Putamen (tissue), 1 donor: Measurements from ENCODE around the gene TCP11X1.
"Not testable (repeated sequence)": the region's sequence is repeated elsewhere in the genome, so short reads cannot be mapped to it uniquely, and the experiment has no call there.

Experiments
- DNase-seq: peaks from one replicate; pipeline ENCODE4 v3.0.0-alpha.2; 2016; ENCODE audit warnings: low spot score

TCP11X1 gene

GRCh38 chrX:102214986-102215385 lies at the start of gene TCP11X1:
Gene TCP11X1, plus strand, starts transcription at chrX:102215301.
- not testable (repeated sequence) for DNase-seq

- DNase-seq, result no peak
These were observed 29.0 kb upstream of the TCP11X1 start for GRCh38 chrX:102185967-102186720.

GRCh38 chrX:102207940-102208339 lies 7.2 kb upstream of the TCP11X1 start:
- not testable (repeated sequence) for DNase-seq

GRCh38 chrX:102216497-102216896 lies 1.4 kb downstream of the TCP11X1 start:
- DNase-seq, result not testable (repeated sequence)

GRCh38 chrX:102235678-102236077 lies 20.6 kb downstream of the TCP11X1 start:
- DNase-seq, result not testable (repeated sequence)

- not testable (repeated sequence) for DNase-seq
These were observed 25.2 kb downstream of the TCP11X1 start for GRCh38 chrX:102240265-102240664.

- DNase-seq, result not testable (repeated sequence)
These were observed 31.8 kb downstream of the TCP11X1 start, which contains the start of gene NXF2 for GRCh38 chrX:102246893-102247292. Gene NXF2, plus strand, starts transcription at chrX:102247167. Its CDS starts 59,912 bp downstream, at chrX:102307079.

- not testable (repeated sequence) for DNase-seq
These were observed 57.1 kb downstream of the TCP11X1 start for GRCh38 chrX:102272231-102272630.
